Measurements from ENCODE around the gene TEC.
"Not testable (repeated sequence)": the region's sequence is repeated elsewhere in the genome, so short reads cannot be mapped to it uniquely, and the experiment has no call there.

The TEC gene

DNA sequence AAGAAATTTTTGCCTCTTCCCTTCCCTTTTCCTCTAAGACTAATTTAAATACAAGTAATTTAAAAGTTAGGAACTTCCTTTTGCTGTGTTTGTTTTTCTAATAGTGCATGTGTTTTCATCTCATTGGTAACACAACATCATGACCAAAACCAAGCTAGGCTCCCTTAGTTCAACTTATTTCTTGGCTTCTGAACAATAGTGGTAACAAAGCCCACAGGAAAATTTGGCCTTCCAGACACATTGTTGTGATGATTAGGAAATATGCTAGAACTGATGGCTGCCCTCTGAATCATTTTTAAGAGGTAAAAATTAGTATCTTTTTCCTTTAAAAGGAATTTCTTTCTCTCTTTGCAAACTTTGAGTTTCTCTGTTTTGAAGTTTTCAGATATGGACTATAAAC, 25.5 kb upstream of the TEC start:
- peak; percentile 11 for DNase-seq (ENCODE audit: low read depth)
- no peak overlapping the region for H3K4me3 ChIP-seq (ENCODE audit: low read length)

DNA sequence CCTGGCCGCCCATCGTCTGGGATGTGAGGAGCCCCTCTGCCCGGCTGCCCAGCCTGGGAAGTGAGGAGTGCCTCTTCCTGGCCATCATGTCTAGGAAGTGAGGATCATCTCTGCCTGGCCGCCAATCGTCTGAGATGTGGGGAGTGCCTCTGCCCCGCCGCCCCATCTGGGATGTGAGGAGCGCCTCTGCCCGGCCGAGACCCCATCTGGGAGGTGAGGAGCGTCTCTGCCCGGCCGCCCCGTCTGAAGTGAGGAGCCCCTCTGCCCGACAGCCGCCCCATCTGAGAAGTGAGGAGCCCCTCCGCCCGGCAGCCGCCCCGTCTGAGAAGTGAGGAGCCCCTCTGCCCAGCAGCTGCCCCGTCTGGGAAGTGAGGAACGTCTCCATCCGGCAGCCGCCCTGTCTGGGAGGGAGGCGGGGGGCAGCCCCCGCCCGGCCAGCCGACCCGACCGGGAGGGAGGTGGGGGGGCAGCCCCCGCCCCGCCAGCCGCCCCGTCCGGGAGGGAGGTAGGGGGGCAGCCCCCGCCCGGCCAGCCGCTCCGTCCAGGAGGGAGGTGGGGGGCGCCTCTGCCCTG, 22.7 kb upstream of the TEC start:
- H3K4me1 ChIP-seq (ENCODE audit: control insufficient read depth, insufficient read depth, low read length); H3K27me3 ChIP-seq (replicated peaks; ENCODE audit: control insufficient read depth, insufficient read depth, low read length); DNase-seq (ENCODE audit: low read depth); H3K9me3 ChIP-seq (ENCODE audit: control insufficient read depth, low read length); H3K4me3 ChIP-seq (ENCODE audit: low read length); H3K36me3 ChIP-seq (ENCODE audit: control insufficient read depth, insufficient read depth, low read length, severe bottlenecking); H3K9ac ChIP-seq (ENCODE audit: low read length): not testable (repeated sequence)

More for the DNA sequence above, 25.5 kb upstream of the TEC start:
- peaks cover 6% of the 10 kb centered on the region for H3K4me1 ChIP-seq (ENCODE audit: control insufficient read depth, insufficient read depth, low read length)
- no peaks in the 10 kb centered on the region for H3K36me3 ChIP-seq (ENCODE audit: control insufficient read depth, insufficient read depth, low read length, severe bottlenecking)
- peaks cover 4% of the 10 kb centered on the region for H3K27me3 ChIP-seq (replicated peaks; ENCODE audit: control insufficient read depth, insufficient read depth, low read length)
- H3K9ac ChIP-seq (ENCODE audit: low read length) = no peak overlapping the region
- no peaks in the 10 kb centered on the region for H3K9me3 ChIP-seq (ENCODE audit: control insufficient read depth, low read length)

DNA sequence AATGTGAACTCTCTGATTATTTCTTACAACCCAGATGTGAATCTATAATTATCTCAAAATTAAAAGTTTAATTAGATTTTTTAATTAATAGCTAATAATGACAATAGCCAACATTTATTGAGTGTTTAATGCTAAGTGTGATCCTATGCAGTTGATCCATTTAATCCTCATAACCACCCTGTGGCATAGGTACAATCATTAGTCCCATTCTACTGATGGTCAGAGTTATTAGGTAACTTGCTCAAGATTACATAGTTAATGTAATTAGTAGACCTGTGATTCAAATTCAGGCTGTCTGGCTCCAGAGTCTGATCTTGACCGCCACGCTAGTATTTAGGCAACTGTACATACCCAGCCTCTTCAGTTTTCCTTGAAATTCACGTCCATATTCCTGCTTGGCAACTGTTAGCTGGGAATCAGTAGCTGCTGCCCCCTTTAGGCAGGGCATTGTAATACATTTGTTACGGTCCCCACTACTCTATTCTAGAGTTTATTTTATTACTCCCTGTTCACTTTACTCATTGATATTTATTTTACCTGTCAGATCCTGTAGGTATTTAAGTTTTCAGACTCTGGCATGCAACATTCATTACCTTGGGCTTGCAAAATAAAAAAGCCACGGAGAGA, 20.6 kb upstream of the TEC start:
- H3K9ac ChIP-seq (ENCODE audit: low read length) = no peak overlapping the region
- no peak for DNase-seq (ENCODE audit: low read depth)
- H3K27me3 ChIP-seq (replicated peaks; ENCODE audit: control insufficient read depth, insufficient read depth, low read length) = peaks cover 4% of the 10 kb centered on the region

GRCh38 chr4:48286060-48286459, 16.4 kb upstream of the TEC start:
- DNase-seq (ENCODE audit: low read depth); H3K4me1 ChIP-seq (ENCODE audit: control insufficient read depth, insufficient read depth, low read length); H3K9ac ChIP-seq (ENCODE audit: low read length); H3K27me3 ChIP-seq (replicated peaks; ENCODE audit: control insufficient read depth, insufficient read depth, low read length); H3K4me3 ChIP-seq (ENCODE audit: low read length); H3K9me3 ChIP-seq (ENCODE audit: control insufficient read depth, low read length); H3K36me3 ChIP-seq (ENCODE audit: control insufficient read depth, insufficient read depth, low read length, severe bottlenecking): not testable (repeated sequence)

More for the DNA sequence above, 20.6 kb upstream of the TEC start:
- no peak overlapping the region for H3K4me3 ChIP-seq (ENCODE audit: low read length)
- H3K9me3 ChIP-seq (ENCODE audit: control insufficient read depth, low read length) = no peaks in the 10 kb centered on the region
- no peaks in the 10 kb centered on the region for H3K4me1 ChIP-seq (ENCODE audit: control insufficient read depth, insufficient read depth, low read length)
- H3K36me3 ChIP-seq (ENCODE audit: control insufficient read depth, insufficient read depth, low read length, severe bottlenecking) = no peaks in the 10 kb centered on the region

DNA sequence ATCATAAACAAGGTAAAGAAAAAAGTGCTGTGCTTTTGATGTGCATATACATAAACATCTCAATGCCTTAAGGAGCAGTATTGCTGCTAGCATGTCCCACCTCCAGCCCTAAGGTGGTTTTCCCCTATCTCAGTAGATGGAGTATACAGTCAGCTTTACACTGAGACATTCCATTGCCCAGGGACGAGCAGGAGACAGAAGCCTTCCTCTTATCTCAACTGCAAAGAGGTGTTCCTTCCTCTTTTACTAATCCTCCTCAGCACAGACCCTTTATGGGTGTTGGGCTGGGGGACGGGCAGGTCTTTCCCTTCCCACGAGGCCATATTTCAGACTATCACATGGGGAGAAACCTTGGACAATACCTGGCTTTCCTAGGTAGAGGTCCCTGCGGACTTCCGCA, 16.0 kb upstream of the TEC start:
- not testable (repeated sequence) for DNase-seq (ENCODE audit: low read depth); H3K4me1 ChIP-seq (ENCODE audit: control insufficient read depth, insufficient read depth, low read length); H3K4me3 ChIP-seq (ENCODE audit: low read length); H3K9me3 ChIP-seq (ENCODE audit: control insufficient read depth, low read length); H3K36me3 ChIP-seq (ENCODE audit: control insufficient read depth, insufficient read depth, low read length, severe bottlenecking); H3K9ac ChIP-seq (ENCODE audit: low read length); H3K27me3 ChIP-seq (replicated peaks; ENCODE audit: control insufficient read depth, insufficient read depth, low read length)

DNA sequence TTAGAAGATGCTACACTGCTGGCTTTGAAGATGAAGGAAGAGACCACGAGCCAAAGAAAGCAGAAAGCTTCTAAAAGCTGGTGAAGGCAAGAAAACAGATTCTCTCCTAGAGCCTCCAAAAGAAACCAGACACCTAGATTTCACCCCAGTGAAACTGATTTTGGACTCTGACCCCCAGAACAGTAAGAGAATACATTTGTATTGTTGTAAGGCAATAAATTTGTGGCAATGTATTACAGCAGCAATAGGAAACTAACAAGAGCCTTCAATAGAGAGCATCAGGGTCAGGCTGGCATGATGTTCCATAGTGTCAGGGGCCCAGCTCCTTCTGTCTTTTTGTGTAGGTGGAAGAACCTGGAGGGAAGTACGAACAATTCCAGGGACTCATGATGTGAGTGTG, 6.0 kb upstream of the TEC start:
- H3K4me1 ChIP-seq (ENCODE audit: control insufficient read depth, insufficient read depth, low read length) = no peaks in the 10 kb centered on the region
- H3K27me3 ChIP-seq (replicated peaks; ENCODE audit: control insufficient read depth, insufficient read depth, low read length) = no peaks in the 10 kb centered on the region
- no peak overlapping the region for H3K9ac ChIP-seq (ENCODE audit: low read length)
- H3K9me3 ChIP-seq (ENCODE audit: control insufficient read depth, low read length) = no peaks in the 10 kb centered on the region
- no peaks in the 10 kb centered on the region for H3K36me3 ChIP-seq (ENCODE audit: control insufficient read depth, insufficient read depth, low read length, severe bottlenecking)
- DNase-seq (ENCODE audit: low read depth) = no peak
- H3K4me3 ChIP-seq (ENCODE audit: low read length) = no peak overlapping the region

GRCh38 chr4:48275247-48275646, 5.6 kb upstream of the TEC start:
- peak; percentile 31 for DNase-seq (ENCODE audit: low read depth)
- no peak overlapping the region for H3K9ac ChIP-seq (ENCODE audit: low read length)
- H3K4me1 ChIP-seq (ENCODE audit: control insufficient read depth, insufficient read depth, low read length) = no peaks in the 10 kb centered on the region
- H3K4me3 ChIP-seq (ENCODE audit: low read length) = no peak overlapping the region
- H3K36me3 ChIP-seq (ENCODE audit: control insufficient read depth, insufficient read depth, low read length, severe bottlenecking) = no peaks in the 10 kb centered on the region
- no peaks in the 10 kb centered on the region for H3K9me3 ChIP-seq (ENCODE audit: control insufficient read depth, low read length)
- no peaks in the 10 kb centered on the region for H3K27me3 ChIP-seq (replicated peaks; ENCODE audit: control insufficient read depth, insufficient read depth, low read length)

DNA sequence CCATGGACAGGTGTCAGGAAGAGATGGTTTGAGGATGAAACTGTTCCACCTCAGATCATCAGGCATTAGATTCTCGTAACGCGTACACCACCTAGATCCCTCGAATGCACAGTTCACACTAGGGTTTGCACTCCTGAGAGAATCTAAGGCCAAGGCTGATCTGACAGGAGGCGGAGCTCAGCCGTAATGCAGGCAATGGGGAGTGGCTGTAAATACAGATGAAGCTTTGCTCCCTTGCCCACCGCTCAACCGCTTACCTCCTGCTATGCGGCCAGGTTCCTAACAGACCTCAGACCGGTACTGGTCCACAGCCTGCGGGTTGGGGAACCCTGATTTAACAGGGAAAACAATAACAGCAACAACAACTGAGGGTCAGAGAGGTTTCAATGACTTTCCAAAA, 2.0 kb upstream of the TEC start:
- no peaks in the 10 kb centered on the region for H3K9me3 ChIP-seq (ENCODE audit: control insufficient read depth, low read length)
- H3K4me1 ChIP-seq (ENCODE audit: control insufficient read depth, insufficient read depth, low read length) = no peaks in the 10 kb centered on the region
- no peak overlapping the region for H3K4me3 ChIP-seq (ENCODE audit: low read length)
- no peak overlapping the region for H3K9ac ChIP-seq (ENCODE audit: low read length)
- DNase-seq (ENCODE audit: low read depth) = no peak
- H3K36me3 ChIP-seq (ENCODE audit: control insufficient read depth, insufficient read depth, low read length, severe bottlenecking) = no peaks in the 10 kb centered on the region
- H3K27me3 ChIP-seq (replicated peaks; ENCODE audit: control insufficient read depth, insufficient read depth, low read length) = no peaks in the 10 kb centered on the region

- DNase-seq (ENCODE audit: low read depth) = no peak
- no peak overlapping the region for H3K9ac ChIP-seq (ENCODE audit: low read length)
- no peaks in the 10 kb centered on the region for H3K36me3 ChIP-seq (ENCODE audit: control insufficient read depth, insufficient read depth, low read length, severe bottlenecking)
- H3K9me3 ChIP-seq (ENCODE audit: control insufficient read depth, low read length) = no peaks in the 10 kb centered on the region
- H3K4me3 ChIP-seq (ENCODE audit: low read length) = no peak overlapping the region
- H3K4me1 ChIP-seq (ENCODE audit: control insufficient read depth, insufficient read depth, low read length) = no peaks in the 10 kb centered on the region
- no peaks in the 10 kb centered on the region for H3K27me3 ChIP-seq (replicated peaks; ENCODE audit: control insufficient read depth, insufficient read depth, low read length)
These were observed 1.4 kb upstream of the TEC start for GRCh38 chr4:48270951-48271473.

DNA sequence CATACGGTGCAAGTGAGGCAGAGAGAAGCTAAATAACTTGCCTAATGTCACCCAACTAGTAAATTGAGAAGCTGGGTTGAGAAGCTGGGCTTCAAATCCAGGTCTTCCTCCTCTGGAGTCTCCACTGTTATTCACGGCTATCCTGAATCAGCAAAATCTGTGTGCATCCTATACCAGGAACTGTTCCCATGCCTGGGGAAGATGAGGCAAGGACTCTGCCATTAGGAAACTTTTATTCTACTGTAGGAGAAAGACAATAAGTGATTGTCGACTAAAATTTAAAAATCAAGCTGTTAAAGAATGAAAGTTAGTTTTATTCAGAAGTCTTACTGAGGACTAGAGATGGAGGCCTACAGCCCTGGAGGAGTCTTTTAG, 872 bp upstream of the TEC start:
- no peak for DNase-seq (ENCODE audit: low read depth)
- Histone ChIP-seq H3K4me3 (ENCODE audit: low read length) (peak overlapping the region; percentile 86), H3K27me3 (replicated peaks; ENCODE audit: control insufficient read depth, insufficient read depth, low read length) (no peaks in the 10 kb centered on the region), H3K4me1 (ENCODE audit: control insufficient read depth, insufficient read depth, low read length) (no peaks in the 10 kb centered on the region), H3K9me3 (ENCODE audit: control insufficient read depth, low read length) (no peaks in the 10 kb centered on the region), H3K9ac (ENCODE audit: low read length) (no peak overlapping the region), H3K36me3 (ENCODE audit: control insufficient read depth, insufficient read depth, low read length, severe bottlenecking) (no peaks in the 10 kb centered on the region)

DNA sequence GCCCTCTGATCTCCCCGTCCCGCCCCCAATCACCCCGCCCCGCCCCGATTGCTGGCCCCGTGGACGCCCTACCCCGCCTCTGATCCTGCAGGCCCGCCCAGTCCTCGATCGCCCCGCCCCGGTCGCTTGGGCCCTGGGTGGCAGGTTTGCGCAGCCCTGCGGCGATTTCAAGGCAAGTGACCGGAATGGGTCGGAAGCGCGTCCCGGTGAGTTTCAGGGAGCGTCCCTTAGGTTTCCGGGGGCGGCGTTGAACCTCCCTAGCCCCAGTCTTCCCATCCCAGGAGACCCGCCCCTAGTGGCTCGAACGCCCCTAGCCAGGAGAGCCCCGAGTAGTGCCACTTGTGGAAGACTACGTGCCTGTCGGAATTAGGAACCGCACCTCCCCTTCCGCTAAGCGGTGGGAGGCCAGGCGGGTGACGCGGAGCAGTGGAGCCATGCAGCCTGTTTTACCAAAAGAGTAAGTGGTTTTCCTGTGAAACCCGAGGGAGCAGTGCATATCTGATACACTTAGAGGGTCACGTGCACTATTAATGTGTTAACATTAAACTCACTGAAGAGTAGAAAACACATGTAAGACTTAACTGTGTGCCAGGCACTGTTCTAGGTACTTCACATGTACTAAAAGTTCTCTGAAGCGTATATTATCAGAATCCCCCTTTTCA, 354 bp upstream of the TEC start:
- H3K4me3 ChIP-seq (ENCODE audit: low read length) = peak overlapping the region; percentile 92
- no peaks in the 10 kb centered on the region for H3K4me1 ChIP-seq (ENCODE audit: control insufficient read depth, insufficient read depth, low read length)
- no peaks in the 10 kb centered on the region for H3K27me3 ChIP-seq (replicated peaks; ENCODE audit: control insufficient read depth, insufficient read depth, low read length)
- H3K9ac ChIP-seq (ENCODE audit: low read length) = peak overlapping the region; percentile 74
- DNase-seq (ENCODE audit: low read depth) = peak; percentile 92
- H3K9me3 ChIP-seq (ENCODE audit: control insufficient read depth, low read length) = no peaks in the 10 kb centered on the region
- no peaks in the 10 kb centered on the region for H3K36me3 ChIP-seq (ENCODE audit: control insufficient read depth, insufficient read depth, low read length, severe bottlenecking)
